Stimulated activated CD4-positive, alpha-beta T cell treated with anti-CD3 and anti-CD28 coated beads, Interleukin-2, amount 100 ng/mL, for 4 hours (primary cell): ENCODE results near the gene TRABD2B.

ENCODE experiments used
- DNase-seq: peaks from one replicate; pipeline ENCODE4 v3.0.0-alpha.2; 2020; ENCODE audit warnings: low read depth

Gene TRABD2B

GRCh38 chr1:47824716-47825115, 172.5 kb downstream of the TRABD2B start:
- no peak for DNase-seq

DNA sequence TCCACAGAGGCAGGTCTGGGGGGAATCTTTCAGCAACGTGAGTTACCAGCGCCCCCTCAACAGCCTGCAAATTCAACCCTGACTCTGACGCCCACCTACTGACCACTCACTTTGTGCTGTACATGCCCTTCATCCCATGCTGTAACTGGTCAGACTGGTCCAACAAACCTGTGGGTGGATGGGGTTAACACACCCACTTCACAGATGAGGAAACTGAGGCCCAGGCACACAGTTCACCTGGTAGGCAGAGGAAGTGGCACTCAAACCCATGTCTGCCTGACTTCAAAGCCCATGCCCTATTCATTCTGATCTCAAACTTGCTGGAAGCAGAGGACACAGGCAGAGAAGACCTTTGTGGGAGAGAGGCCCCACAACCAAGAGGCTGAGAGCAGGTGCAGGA, 172.9 kb downstream of the TRABD2B start:
- DNase-seq = no peak

GRCh38 chr1:47823040-47823808, 174.0 kb downstream of the TRABD2B start:
- no peak for DNase-seq

DNA sequence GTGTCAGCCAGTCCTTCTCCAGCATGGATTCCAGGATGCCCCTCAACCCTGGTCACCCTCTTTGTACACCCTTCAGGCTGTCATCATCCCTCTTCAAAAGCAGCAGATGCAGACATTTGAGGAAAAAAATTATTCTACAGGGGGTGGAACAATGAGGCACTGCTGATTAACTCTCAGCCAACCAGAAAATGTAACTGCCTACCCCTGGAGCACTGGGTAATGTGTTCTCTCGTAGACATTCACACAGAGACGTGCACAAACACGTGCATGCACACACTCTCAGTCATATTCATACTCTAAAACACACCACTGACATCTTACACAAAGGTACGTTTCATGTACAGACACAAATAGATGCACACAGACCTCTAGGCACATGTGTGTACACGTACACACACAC, 175.4 kb downstream of the TRABD2B start:
- DNase-seq = no peak

DNA sequence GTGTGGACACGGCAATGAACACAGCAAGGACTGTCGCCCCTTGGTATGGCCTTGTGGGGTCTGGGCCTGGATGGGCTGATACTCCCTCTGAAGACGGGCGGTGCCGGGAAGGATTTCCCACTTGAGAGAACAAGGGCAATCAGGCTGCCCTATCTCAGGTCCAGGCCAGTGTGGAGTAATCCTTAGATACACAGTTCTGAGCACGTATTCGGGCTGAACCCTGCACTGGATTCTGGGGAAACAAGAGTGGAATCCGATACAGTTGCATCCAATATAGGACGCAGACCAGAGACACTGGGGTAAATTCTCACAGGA, 177.7 kb downstream of the TRABD2B start:
- no peak for DNase-seq

- DNase-seq = no peak
These were observed 178.3 kb downstream of the TRABD2B start for GRCh38 chr1:47818682-47819573.

DNA sequence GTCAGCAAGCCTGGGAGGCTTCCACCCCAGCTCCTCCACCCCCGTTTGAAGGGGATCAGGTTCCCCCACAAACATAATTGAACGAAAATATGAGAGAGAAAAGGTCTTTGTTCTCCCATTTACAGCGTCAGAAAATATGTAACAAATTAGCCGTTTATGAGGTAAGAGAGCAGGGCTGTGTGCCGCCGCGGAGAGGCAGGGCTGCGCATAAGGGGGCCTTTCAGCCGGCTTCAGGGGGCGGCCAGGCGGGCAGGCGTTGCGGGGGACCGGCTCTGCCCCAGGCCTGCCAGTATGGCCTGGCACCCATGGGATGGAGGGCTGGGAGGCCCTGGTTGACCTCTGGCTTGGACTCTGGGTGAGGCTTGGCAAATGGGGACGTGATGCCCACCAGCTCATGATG, 179.3 kb downstream of the TRABD2B start:
- DNase-seq = no peak

DNA sequence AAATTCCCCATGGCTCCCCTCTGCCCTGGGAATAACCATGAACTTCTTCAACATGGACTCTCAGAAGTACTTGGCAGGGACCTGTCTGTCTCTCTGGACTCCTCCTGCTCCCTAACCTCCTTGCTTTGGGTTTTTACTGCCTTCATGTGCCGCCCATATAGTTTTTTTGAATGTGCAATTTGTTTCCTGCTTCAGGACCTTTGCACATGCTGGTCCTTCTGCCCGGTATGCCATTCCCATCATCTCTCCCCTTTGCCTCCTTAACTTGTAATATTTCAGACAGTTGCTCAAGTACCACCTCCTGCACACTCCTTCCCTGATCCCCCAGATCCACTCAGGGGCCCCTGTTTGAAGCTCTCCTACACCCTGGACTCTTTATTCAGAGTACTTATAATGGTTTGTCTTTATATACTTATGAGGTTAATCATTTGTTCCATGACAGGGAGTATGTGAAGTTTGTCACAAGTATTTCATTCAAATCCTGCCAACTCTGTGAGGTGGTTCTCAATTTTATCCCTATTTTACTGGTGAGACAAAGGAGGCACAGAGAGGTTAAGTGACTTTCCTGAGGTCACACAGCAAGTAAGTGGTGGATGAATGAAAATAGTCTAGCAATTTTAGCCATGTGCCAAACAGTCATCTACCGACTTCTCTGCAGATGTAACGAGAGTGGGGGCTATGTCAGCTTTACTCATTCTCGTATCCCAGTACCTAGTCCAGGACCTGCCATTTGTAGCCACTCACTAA, 180.7 kb downstream of the TRABD2B start:
- DNase-seq = no peak

DNA sequence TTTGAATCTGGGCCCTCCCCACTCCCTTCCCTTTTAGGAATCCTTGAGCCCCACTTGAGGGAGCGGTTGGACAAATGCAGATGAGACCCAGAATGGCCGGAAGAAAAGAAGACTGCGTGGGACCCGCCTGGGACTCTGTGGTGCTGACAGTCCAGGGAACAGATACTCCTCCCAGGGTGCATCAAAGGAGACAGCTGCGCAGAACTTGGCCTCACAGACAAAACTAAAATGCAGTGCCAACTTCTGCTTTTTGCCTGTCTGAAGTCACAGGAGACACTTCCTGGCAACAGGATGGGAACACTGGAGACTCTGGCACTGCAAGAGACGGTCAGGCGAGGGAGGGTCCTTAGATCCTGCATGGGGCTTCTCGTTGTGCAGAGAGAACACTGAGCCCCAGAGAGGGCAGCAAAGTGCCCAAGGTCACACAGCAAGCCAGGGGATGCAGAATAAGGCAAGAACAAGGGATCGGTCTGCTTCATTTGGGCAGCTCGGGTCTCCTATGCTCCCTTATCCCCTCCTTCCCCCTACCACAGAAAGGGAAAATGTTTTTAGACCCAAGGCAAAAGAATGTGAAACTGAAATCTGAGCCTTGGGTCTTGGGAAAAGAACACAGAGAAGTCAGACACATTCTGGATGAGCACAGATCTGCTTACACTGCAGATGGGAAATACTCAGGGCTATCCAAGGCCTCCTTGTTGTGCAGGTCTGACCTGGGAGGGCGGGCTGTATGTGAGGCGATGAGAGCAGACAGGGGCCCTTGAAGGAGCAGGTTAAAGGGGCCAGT, 182.4 kb downstream of the TRABD2B start:
- no peak for DNase-seq

DNA sequence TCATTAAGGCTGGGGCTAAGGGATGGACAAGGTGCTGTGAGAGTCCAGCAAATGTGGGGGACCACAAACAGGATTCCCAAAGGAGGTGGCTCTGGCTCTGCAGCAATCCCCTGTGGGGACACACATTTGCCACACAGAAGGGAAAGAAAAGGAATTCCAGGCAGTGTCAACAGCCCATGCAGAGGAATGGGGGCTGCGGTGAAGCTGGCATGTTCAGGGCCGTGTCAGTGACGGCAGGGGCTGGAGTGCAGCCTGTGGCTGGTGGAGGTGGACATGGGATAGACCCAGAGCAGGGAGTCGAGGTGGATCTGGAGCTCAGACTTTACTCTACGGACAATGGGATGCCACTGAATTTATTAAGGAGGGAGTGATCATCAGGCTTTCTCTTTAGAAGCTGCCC, 183.2 kb downstream of the TRABD2B start:
- DNase-seq = no peak

DNA sequence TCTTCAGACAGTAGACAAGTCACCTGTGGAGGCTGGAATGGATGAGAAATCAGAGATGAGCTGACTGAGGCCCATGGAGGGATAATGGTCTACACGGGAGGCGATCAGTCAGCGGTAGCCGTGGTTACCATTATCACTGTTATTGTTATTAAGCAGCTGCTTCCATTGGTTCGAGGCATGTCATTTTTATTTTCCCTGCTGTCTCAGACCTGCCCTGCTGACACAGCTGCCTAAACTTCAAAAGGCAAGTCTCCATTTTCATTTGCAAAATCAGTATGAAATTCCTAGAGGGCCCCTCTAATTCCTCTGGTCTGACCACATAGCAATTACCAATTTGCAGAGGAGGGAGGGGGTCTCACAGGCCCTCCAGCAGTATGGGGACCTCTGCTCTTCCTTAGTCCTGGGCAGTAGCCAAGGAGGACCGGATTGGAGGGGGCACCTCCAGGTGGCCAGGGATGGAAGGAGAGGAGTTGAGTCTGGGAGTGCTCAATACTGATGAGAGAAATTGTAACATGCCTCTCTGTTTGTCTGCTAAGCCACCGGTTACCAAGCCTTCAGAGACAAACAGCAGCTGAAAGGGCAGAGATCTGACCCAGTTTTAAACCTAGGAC, 184.2 kb downstream of the TRABD2B start:
- DNase-seq = no peak

GRCh38 chr1:47810964-47811682, 186.1 kb downstream of the TRABD2B start:
- DNase-seq = no peak

GRCh38 chr1:47809301-47810084, 187.7 kb downstream of the TRABD2B start:
- no peak for DNase-seq

GRCh38 chr1:47808612-47809011, 188.6 kb downstream of the TRABD2B start:
- no peak for DNase-seq

GRCh38 chr1:47805921-47806361, 191.2 kb downstream of the TRABD2B start:
- no peak for DNase-seq

DNA sequence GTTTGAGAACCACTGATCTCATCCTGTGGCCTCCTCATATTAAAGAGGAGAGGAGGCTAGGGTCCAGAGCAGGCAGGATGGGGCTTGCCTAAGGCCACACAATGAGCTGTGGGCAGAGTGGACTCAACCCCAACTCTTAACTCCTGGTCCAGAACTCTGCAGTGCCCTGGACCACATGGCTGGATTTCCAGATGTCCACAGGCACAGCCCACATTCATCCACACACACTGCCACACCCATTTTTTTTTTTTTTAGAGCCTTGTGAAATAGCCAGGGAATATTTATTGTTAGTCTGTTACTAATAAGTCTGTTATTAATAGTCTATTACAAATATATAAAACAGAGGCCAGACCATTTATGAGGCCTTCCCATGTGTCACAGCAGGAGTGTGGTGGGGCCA, 192.2 kb downstream of the TRABD2B start:
- no peak for DNase-seq

DNA sequence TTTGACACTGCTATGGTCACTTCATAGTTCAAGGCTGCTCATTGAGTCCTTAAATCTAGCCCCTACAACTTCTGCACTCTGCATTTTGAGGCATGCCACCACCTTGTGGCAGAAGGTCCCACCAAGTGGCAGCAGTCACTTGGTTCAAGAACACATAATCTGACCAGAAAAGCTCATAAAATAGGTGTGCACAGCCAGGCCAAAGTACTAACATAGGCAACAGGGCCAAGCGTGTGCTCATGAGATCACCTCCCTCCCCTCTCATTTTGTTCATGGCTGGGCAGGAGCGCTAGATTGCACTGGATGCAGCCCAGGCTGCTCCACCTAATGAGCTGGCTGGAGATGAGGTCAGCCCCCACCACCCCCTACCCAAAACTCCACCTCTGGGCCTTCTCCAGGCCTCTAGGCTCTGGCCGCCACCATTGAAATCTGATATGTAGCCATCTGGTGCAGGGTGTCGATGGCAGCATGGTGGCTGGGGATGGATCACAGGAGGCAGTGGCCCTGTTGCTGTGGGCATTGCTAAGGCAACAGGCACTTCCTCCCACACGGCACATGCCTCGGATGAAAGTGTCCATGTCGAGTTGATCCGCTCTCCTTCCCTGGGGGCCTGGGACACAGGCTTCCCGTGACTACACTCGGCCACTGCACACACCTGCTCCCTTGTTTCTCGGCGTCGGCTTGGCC, 193.2 kb downstream of the TRABD2B start:
- DNase-seq = no peak

DNA sequence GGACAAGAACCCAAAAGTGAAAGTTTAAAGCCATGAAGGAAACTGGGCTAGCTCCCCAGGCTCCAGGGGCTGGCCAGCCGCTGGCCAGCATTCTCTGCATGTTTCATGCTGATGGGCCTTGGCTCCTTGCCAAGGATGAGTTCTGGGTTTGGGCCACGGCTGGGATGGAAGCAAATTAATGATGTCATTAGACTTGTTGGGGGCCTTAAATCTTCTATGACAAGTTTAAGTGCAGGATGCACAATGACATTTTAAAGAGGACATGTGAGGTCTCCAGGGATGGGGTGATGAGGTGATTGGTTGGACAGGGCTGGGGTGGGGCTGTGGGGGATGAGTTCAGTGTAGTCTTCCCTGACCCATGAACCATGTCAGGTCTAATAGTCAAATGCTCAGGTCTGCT, 199.6 kb downstream of the TRABD2B start:
- DNase-seq = no peak

- DNase-seq = no peak
These were observed 200.6 kb downstream of the TRABD2B start for GRCh38 chr1:47796626-47797025.
